DMS 273 (cell line): ENCODE results near the gene CTSD.

Experiments
- DNase-seq: peaks from one replicate; lab custom pipeline; 2025; ENCODE audit not compliant: unreplicated experiment; lab: John Stamatoyannopoulos, UW

The CTSD gene

DNA sequence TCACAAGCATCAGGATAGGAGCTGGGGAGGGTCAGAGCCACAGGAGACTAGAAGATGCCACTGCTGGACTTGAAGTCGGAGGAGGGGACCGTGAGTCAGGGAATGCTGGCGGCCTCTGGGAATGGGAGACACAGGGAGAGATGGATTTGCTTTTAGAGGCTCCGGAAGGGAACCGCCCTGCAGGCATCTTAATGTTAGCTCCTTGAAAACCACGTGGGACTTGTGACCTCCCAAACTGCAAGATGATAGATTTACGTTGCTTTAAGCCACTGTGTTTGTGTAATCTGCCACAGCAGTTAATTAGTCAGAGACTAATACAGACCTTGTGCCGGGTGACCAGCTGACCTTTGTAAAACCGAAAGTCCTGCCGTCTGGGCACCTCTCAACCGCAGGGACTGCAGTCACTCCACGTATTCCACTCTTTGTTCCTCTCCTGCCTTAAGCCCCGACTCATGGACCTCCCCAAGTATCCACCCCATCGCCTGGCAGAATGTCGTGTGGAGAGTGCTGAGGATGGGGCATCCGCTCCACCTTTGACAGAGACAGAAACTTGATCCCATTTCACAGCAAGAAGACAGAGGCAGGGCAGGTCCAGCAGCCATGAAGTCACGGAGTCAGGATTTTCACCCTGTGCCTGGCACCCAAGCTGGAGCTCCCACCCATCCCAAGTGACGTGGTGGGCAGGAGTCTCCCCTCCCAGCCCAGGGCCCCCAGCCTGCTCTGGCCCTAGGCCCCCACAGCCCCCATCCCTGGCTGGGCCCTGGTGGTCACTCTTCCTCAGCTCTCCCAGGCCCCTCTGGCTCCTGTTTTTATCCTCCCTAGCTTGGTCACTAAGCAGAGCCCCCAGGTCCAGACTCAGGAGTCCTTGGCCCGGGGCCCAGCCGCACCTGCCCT lies 19.4 kb upstream of the CTSD start:
- DNase-seq: no peak

DNA sequence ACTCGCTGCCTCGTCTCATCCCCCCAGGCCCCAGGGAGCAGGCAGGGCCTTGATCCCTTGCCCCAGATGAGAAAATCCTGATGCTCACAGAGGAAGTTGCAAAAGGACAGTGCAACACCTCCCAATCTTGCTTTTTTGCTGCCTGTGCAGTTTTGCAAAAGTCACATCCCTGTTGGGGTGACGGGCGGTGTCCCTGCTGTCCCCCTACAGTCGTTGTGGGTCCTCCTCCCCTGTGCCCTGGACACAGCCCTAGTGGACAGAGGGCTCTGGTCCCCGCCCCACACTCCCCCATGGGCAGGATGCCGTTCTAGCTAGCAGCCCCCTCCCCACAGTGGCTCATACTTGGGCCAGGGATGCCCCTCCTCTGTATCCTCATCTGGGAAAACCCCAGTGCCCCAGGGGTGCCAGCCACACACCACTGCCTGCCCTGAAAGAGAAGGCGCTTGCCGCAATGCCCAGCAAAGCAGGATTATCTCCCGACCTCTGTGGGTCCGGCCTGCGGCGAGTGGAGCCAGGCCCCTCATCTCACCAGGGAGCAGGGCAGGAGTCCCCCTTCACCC lies 18.4 kb upstream of the CTSD start:
- DNase-seq: no peak

DNA sequence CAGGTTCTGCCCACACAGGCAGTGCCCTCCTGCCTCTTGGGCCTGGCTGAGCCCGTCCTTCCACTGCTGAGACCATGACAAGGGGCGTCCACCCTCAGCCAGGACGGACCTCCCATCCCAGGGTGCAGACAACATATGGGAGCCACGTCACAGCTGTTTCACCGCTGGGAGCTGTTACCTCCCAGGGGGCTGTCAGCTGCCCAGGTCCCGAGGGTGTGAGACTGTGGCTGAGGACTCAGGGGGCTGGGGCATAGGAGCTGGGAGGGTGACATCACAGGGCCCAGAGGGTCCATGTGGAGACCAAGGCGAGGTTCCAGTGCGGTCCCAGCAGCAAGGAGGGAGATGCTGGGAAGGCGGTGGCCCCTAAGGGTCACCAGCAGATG lies 17.9 kb upstream of the CTSD start:
- no peak for DNase-seq

DNA sequence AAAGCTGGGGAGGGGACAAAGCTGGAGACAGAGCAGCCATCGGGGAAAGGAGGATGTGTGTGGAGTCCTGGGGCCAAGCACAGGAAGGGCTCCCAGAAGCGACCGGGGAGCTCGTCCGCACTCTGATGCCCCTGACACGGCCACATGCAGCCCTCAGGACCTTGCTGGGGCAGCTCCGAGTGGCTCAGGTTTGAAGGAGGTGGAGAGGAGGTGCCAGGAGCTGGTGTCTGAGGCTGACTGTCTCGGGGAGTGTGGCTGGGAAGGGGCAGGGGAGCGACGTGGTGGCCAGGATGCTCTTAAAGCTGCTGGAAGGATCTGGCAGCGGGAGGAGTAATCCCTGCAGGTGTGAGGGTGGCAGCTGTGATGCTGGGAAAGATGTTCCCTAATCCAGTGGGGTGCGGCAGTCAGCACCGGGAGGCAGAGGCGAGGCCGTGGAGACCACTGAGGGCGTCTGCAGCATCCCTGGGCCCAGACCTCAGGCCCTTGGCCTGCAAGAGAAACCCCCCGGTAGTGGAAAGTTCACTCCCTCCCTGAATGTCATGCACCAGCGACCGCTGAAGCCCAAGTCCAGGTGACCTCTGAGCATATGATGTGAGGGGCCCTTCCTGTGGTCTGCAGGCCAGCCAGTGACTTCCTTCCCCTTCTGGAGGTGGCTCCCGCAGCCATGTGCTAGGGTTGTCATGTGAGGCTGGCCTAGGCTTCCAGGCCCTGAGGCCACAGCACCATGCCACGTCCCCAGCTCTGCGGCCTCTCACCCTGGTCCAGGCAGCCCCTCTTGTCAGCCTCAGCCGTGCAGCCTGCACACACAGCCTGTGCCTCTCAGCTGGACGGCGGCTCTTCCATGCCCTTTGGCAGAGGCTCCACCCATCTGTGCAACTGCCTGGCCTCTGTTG lies 17.2 kb upstream of the CTSD start:
- DNase-seq: no peak

DNA sequence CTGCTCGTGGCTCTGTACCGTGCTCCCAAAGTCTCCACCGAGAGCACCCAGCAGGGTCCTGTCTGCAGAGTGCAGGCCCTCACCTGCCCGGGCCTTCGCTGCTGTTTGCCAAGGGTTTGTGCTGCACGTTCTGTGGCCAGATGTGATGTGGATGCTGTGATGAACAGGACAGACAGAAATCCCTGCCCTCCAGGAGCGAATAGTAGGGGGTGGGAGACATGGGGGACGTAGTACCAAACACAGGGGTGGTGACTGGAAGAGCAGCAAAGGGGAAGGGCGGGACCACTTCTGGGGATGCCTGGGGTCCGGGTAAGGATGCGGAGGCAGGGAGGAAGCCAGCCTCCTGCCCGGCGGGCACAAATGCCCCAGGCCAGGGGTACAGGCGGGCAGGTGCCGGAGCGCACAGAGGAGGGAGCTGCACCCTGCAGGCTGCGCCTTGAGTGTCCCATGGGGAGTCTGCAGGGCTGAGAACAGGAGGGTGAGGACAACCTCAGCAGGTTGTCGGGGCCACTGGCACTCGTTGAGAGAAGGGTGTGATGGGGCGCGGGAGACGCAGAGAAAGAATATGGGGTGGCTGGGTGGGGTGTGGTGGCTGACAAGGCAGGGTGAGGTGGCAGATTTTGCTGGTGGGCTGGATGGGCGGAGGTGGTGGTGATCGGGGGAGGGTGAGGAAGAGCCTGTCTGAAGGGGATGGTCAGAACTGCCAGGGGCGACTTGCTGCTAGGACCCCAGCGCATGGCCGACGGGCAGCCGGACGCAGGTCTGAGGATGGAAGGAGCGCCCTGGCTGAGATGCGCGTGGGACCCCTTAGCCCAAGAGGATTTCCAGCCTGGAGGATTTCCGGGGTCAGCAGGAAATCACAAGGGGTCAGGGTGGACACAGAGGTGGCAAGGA lies 16.3 kb upstream of the CTSD start:
- no peak for DNase-seq

DNA sequence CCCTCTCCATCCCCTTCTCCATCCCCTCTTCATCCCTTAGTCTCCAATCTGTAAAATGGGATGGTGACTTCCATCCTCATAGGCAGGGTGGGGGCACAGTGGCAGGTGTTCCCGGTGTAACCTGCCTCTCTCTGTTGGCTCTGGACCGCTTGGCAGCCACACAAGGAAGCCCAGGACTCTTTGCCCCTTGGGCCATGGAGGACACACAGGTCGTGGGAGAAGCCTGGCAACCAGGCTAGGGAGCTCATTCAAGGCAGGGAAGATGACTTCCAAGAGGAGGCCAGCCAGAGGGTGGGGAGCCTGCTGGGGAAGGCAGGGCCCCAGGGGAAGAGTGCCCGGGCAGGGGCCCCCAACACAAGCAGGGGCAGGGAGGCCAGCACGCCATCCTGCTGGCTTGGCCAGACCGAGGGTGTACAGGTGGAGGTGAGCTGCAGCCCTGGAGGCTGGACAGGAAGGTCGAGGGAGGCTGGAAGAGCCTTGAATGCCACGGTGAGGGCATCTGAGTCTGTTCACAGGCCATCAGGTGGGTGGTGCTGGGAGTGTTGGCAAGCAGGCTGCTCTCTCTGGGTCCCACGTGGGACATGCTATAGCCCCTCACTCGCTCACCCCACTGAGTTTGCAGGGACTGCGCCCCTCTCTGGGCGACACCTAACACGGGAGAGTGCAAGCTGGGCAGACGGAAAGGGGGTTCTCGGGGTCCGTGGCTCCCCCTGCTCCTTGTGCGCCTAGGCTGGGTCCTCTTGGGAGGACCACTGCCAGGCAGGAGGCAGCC lies 15.5 kb upstream of the CTSD start:
- DNase-seq: no peak

DNA sequence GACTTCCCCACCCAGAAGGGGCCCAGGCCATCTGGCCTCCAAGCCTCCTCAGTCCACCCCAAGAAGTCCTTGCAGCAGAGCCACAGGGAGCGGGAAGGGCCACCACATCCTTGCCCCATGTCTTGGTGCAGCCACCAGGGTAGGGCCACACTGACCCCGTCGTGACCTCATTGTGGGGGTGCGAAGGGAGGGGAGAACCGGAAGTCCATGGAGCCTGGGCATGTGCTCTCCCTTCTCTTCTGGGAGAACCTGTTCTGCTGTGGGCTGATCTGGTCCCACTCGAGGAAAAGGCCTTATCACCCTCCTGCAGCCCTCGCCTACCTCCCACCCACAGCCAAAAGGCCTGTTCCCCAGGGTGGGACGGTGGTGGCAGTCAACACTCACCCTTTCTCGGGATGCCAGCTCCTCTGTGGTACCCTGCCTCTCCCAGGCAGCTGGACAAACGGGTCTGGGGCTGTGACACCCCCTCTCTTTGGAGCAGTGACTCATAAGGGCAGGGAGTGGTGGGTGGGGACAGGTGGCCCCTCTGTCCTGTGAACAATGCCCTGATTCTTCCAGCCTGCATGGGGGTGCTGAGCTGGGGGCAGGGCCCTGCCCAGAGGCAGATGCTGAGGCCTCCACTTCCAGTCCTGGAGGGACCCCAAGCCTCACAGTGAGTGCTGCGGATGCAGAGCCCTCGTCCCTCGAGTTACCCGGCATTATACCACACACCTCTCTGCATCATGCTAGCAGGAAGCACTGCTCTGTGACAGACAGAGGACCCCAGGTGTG lies 14.6 kb upstream of the CTSD start:
- DNase-seq: no peak

DNA sequence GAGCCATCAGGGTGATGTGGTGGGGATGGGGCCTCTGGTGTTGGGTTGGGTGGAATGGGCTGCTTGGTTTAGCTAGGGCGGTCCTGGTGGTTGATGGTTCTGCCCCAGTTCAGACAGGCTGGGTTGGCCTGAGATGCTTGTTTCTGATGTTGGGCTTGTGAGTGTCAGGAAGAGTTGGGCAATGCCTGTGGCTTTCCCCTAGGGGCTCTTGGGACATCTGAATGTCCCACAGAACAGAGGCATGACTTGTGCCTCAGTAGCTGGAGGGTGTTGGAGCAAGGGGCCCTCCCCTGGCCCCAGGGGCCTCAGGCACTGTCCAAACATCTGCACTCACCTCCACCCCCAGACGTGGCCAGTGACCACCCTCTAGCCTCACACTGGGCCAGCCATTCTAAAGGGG lies 14.0 kb upstream of the CTSD start:
- DNase-seq: no peak

DNA sequence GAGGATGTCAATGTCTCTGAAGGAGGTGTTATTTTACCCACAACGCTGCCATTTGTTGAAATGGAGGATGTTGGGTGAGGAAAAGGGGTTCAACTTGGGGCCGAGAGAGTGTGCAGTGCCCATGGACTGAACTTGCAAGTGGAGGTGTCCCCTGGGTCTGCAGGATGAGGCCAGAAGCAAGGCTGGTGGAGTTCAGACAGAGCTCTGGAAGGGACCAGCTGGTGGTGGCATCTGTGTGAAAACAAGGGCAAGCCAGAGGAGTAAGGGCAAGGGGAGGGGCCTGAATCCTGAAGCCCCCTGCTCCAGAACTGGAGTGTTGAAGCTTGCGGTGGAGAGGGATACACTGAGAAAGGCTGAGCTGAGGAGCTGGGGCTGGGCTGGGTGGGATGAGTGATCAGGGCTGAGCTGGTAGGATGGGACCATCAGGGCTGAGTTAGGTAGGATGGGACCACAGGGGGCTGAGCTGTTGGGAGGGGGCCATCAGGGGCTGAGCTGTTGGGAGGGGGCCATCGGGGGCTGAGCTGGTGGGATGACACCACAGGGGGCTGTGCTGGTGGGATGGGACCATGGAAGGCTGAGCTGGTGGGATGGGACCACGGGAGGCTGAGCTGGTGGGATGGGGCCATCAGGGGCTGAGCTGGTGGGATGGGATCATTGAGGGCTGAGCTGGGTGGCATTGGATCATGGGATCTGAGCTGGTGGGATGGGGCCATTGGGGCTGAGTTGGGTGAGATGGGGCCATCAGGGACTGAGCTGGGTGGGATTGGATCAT lies 13.4 kb upstream of the CTSD start:
- DNase-seq: no peak

DNA sequence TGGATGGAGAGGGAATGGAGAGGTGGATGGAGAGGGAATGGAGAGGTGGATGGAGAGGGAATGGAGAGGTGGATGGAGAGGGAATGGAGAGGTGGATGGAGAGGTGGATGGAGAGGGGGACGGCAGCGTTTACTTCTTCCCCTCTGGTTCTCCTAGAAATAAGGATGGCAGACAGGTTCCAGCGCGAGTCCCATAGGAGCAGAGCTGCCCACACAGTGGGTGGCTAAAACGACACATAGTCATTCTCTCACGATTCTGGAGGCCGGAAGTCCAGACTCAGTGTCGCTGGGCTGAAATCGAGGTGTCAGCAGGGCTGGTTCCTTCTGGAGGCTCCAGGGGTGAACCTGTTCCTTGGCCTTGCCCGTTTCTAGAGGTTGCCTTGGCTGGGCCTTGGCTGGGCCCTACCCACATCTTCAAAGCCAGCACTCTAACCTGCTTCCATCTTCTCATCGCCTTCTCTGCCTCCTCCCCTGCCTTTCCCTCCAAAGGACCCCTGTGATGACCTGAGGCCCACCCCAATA lies 12.7 kb upstream of the CTSD start:
- no peak for DNase-seq

DNA sequence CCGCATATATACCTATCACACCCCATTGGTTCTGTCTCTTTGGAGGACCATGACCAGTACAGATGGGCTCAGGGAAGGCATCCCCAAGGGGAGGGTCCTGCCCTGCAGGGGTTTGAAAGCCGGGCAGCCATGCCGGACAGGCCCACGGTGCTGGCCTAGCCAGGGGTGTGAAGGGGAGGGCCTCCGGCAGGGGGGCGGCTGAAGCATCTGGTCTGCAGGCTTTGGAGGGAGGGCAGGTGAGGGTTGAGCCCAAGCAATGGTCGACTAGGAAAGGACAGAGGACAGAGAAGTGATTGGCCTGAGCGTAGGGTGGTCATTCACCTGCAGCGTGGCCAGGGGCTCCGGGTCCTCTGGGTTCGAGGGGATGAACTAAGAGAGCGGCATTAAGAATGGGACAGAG lies 11.2 kb upstream of the CTSD start:
- DNase-seq: no peak

DNA sequence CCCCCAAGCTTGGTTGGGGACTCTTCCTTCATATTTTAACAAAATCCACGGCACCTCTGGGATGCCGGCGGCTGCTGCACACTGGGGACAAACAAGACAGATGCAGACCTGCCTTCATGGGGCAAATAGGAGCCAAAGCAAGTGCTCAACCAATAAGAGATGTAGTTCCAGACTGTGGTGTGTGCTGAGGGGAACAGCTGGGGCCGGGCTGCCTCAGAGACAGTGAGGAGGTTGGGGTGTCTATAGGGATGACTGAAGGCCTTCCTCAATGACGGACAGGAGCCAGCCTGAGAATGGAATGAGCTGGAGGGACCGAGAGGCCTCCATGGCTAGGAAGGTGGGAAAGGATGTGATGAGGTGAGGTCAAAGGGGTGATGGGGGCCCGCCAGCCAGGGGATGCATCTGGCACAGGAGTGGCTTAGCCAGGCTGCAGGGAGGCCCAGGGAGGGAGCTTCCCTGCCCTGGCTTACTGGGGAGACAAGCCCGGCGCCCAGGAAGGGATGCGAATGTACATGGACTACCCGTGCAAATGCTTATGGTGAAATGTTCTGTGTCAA lies 10.3 kb upstream of the CTSD start:
- DNase-seq: no peak

DNA sequence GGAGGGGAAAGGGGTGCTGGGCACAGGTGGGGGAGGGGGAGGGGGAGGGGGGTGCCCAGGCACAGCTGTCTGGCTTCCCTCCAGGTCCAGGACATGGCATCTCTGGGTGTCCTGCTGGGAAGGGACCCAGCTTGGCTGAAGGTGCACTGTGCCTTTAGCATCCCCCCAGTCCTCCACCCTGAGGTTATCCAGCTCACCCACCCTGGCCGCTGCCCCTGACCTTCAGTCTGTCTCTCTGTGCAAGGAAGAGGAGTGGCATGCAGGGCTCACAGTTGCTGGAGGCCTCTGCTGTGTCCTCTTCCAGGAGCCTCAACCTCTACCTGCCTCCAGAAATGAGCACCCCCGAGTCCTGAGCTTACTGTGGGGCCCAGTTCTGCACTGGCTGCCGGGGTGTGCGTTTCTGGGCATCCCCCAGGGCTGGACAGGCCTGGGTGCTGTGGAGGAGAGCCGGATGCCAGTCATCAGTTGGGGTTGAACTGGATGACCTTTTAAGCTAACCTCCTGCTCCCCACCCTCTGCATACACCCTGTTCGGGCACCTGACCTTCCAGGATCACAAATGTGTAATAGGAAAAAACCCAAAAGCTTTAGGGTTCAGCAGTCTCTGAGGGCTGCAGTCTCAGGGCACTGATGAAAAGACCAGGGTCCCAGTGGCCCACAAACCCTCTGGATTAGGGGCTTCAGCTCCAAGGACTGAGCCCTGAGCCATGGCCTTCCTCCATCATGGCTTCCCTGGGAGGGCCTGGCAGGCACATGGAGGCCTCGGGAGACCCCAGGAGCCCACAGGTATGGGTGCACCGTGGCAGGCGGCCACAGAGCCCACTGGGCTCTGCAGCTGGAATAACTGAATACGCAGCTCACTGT lies 9.6 kb upstream of the CTSD start:
- DNase-seq: no peak

DNA sequence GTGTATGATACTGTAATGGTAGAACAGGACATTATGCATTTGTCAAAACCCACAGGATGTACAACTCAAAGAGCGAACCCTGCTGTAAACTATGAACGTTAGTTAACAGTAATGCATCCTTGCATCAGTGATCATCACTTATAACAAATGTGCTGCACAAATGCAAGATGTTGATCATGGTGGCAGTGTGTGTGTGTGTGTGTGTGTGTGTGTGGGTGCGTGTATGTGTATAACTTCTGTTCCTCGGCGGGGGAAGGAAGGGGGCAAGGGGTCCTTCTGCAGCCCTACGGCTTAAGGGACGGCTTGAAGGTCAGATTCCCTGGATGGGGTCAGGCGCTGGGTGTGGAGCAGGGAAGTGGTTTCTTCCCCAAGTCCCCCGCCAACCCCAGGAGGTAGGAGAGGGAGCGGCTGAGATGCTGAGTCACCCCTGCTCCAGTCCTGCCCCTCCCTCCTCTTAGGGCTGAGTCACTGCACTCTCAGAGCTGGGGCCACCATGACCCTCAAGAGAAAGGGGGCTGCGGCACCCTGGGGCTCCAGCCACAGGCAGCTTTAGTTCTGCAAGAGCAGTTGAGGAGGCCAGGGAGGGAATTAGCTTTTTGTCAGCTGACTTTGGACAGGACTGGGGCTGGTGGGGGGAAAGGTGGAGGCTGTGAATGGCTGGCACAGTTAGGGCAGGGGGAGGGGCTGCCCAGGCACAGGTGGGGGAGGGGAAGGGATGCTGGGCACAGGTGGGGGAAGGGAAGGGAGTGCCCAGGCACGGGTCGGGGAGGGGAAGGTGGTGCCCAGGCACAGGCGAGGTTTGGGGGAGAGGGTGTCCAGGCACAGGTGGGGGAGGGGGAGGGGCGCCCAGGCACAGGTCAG lies 8.8 kb upstream of the CTSD start:
- peak; percentile 51 for DNase-seq

DNA sequence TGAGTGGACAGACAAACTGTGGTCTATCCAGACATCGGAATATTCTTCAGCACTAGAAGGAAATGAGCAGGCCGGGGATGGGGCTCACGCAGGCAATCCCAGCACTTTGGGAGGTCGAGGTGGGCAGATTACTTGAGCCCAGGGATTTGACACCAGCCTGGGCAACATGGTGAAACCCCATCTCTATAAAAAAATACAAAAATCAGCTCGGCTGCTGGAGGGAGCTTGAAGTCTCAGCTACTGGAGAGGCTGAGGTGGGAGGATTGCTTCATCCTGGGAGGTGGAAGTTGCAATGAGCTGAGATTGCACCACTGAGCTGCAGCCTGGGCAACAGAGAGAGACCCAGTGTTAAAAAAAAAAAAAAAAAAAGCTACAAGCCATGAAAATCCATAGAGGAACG lies 8.0 kb upstream of the CTSD start:
- no peak for DNase-seq

DNA sequence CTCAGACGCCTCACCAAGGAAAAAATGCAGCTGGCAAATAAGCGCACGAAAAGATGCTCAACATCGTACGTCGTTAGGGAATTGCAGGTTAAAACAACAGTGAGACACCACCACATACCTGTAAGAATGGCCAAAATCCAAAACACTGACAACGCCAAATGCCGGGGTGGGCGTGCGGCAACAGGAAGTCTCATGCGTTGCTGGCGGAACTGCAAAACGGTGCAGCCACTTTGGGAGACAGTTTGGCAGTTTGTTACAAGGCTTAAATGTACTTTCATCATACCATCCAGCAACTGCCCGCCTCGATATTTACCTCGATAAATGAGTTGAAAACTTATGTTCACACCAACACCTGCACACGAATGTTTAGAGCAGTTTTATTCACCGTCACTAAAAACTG lies 7.5 kb upstream of the CTSD start:
- no peak for DNase-seq
